Stimulated activated CD8-positive, alpha-beta memory T cell treated with anti-CD3 and anti-CD28 coated beads, Interleukin-7, amount 100 ng/mL, for 24 hours (primary cell): ENCODE results near the gene KRT3.
A peak's percentile ranks its signal among the peaks of the same experiment; 100 is the strongest.
"Not testable (repeated sequence)": the region's sequence is repeated elsewhere in the genome, so short reads cannot be mapped to it uniquely, and the experiment has no call there.

Experiments used
- DNase-seq: peaks from one replicate; pipeline ENCODE4 v3.0.0-alpha.2; 2020; ENCODE audit warnings: low read depth

KRT3 gene

GRCh38 chr12:52760623-52761022, 35.3 kb downstream of the KRT3 start:
- DNase-seq = no peak

DNA sequence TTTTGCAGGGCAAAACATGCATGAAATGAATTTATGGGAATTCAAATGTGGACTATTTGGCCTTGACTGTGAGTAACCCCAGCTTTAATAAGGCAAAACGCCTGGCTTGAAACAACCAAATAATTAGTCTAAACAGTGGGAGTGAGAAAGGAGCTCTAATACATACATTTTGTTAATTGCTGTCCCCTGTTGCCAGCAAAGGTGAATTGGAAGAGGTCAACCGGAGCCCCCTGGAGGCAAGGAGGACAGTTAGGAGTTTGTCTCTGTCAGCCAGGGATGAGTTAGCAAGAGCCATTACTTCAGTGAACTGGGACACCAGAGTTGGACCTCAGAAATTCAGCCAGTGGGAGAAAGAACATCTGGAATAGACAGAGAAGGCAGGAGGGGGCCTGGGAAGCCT, 36.2 kb downstream of the KRT3 start:
- DNase-seq = no peak

DNA sequence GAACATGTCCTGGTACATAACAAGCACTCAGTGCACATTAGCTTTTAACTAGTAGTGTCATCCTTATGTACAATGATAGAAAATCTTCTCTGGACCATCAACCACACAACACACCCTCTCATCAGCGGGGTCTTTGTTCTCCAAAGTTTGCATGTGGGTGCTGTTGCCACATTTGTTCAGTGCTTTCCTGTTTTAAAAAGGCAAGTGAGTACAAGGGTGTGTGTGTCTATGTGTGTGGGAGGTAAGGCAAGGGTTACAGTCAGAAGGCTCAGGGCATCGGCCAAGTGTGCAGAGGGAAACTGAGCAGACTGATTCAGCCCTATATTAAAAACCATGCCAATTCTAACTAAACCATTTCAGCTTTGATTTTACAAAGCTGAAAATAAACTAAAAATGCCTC, 36.7 kb downstream of the KRT3 start:
- DNase-seq = no peak

DNA sequence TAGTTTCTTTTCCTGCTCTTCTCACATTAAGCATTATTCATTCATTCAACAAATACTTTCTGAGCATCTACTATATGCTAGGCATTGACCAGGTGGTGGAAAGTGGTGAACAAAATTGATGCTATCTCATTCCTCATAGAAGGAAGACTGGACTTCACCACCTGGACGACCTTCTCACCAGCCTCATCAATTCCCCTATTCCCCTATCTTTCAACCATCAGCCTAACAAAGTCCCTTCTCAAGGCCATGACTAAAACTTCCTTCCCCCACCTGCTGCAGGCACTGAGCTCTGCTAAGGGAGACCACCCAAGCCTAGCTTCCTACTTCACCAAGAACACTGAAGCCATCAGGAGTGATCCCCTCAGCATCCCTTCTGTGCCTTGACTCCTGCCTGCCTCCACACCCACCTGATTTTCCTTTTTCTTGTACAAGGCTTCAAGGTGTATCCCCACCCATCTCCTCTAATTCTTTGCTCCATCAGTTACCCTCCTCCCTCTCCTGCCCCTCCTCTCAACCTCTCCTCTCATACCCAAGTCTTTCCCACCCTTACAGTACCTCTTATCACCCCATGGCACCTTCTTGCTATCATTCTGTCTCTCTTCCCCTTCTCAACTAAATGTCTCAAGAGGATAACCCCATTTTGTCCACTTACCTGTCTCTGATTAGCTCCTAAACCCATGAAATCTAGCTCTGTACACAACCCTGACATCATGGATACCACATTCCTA, 38.3 kb downstream of the KRT3 start:
- no peak for DNase-seq

- no peak for DNase-seq
Observed at GRCh38 chr12:52756281-52756960, 39.5 kb downstream of the KRT3 start.

GRCh38 chr12:52755533-52755932, 40.4 kb downstream of the KRT3 start:
- no peak for DNase-seq

DNA sequence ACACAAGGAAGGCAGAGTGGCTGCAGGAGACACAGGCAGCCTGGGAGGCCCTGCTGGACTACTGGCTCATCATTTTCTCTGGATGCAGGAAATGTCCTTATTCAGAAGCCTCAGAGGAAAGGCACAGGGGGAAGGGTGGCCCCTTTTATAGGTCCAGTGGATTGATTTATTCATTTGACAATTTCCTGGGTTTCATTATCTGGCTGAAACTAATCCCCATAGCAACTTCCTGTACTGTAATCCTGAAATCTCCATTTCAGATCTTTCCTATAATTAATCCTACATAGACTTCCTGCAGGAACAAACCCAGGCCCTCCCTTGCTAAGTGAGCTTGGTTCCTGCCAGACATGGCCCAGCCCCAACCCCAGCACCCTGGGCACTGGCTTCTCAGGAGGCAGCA, 41.8 kb downstream of the KRT3 start:
- no peak for DNase-seq

GRCh38 chr12:52753283-52753682, 42.6 kb downstream of the KRT3 start:
- DNase-seq = no peak

- DNase-seq = no peak
Observed at GRCh38 chr12:52752516-52752915, 43.4 kb downstream of the KRT3 start.

GRCh38 chr12:52751795-52752194, 44.1 kb downstream of the KRT3 start:
- DNase-seq = no peak

- not testable (repeated sequence) for DNase-seq
Observed at GRCh38 chr12:52750532-52750931, 45.4 kb downstream of the KRT3 start.

DNA sequence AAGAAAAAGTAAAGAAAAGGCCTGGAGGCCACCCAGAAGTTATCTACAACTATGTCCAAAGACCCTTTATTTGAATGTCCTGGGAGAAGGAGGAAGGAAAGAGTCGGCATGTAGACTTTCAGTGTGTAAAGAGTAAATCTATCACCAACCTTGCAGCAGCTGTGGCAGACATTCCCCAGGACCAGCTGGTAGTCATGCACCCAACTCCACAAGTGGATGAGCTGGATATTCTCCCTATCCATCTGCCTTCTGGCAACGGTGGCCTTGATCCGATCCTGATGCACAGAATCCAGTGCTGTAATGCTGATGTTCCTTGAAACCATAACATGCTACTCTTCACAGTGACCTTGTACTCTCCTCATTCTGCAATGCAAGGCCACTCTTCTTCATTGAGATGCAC, 46.1 kb downstream of the KRT3 start:
- no peak for DNase-seq

DNA sequence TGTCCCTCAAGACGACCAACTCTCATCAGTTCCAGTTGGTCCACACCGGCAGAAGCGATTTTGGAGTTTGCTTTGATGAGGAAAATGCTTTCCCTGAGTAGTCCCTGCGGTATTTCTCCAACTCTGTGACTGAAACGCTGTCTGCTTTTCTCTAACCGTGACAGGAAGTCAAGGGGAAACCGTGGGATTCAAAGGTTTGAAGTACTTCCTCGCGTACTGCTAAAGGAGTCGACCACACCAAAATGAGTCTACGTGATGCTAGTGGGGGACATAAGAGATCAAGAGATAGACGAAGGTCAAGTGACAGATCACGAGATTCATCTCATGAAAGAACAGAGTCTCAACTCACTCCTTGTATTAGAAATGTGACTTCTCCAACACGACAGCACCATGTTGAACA, 47.3 kb downstream of the KRT3 start:
- no peak for DNase-seq

- DNase-seq = no peak
Observed at GRCh38 chr12:52745554-52745953, 50.4 kb downstream of the KRT3 start.

- DNase-seq = no peak
Observed at GRCh38 chr12:52744493-52745156, 51.3 kb downstream of the KRT3 start.

DNA sequence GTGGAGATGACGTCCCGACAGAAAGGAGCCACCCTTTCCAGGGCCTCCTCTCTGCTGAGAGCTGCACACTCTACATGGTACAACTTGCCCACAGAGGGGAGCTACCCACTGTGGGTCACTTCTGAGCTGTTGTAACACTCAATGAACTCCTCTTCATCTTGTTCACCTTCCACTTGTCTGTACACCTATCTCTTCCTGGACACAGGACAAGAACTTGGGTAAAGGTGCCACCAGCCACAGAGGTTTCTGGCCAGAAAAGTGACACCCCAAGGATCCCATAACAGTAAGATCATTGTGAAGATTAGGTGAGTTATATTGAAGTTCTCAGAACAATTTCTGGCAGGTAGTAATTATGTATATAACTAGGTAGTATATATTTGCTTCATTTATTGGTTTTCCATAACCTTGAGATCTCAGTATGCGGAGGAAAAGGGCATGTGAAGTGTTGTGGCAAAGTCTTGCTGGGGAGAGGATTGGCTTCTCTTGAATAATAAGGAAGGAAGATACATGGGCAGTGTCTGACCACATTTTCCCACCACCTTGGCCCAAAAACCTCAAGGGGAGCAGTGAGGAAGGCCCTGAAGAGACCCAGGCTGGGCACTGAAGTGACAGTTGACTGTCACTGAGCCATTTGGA, 53.0 kb downstream of the KRT3 start:
- no peak for DNase-seq

- DNase-seq = no peak
Observed at GRCh38 chr12:52742196-52742580, 53.7 kb downstream of the KRT3 start.

DNA sequence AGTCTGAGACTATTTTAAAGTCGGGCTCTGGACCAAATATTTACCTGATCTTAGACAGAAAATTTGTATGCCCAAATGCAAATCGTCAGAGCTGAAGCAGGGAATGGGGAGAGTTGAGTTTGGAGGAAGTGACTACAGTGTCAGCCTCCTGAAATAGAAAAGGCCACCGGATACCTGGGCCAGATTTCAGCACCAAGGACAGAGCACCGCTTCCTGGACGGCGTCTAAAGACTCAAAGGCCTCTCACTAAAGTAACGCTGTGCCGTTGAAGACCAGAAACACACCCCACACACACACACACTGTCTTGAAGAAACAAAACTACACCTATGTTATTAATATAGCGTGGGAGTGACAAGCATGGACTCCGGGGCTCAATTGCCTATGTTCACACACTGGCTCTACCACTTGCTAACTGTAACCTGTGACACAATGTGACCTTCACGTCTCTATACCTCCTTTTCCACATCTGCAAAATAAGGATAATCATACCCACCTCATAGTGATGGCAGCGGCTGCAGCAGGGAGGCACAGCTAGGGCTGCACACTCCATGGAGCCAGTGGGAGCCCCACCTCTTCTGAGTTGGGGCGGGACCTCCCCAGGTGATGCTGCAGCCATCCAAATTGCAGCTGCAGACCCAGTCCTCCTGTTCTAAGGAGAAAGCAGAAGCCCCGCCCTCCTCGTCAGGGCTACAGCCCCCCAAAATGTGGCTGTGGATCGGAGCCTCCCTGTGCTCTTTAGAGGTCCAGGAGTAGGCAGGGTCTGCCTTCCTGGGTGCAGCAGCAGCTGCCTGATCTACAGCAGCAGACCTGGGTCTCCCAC, 54.3 kb downstream of the KRT3 start:
- peak; percentile 36 for DNase-seq

GRCh38 chr12:52740584-52740983, 55.3 kb downstream of the KRT3 start:
- no peak for DNase-seq

DNA sequence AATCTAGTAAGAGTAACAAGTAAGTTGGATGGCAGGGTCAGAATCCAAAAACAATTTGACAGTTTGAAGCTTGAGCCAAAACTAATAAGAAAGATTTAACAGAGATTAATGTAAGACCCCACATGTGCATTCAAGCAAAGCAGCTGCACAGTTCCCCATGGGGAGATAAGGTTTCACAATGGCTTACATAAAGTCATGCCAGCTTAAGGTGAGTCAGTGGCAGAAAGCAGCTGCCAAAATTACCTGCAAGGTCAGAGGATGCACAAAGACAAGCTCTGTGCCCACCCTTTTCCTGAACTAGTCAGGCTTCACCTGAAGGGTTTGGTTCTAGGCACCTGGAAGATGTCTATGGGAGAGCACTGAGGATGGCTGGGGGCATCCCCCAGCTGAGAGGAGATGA, 56.0 kb downstream of the KRT3 start:
- DNase-seq = no peak
